CD4-positive, alpha-beta T cell treated with Interleukin-4 for 1 hour (primary cell): ENCODE data around the gene TRPC4.

Experiments used
- DNase-seq, 2 donors: peaks; one replicate each; pipeline ENCODE4 v3.0.0-alpha.2; 2020 to 2022

Gene TRPC4

DNA sequence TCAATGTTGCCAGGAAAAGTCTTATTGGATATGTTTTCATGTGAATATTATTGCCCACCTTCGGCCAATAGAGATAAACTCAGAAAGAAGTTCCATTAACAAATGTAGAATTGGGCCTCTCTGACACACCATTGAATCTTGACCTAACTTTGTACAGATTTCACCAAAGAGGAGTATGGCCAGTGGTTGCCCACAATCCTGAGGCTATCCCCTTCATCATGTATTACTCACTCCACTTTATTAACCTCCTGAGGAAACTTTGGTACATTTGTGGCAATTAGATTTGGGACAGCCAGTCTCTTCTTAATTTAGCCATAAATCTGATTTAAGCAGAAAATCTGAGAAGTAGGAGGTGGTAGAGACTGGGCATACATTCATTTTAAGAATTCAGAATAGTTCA is 217.7 kb downstream of the TRPC4 start:
- DNase-seq, result no peak

DNA sequence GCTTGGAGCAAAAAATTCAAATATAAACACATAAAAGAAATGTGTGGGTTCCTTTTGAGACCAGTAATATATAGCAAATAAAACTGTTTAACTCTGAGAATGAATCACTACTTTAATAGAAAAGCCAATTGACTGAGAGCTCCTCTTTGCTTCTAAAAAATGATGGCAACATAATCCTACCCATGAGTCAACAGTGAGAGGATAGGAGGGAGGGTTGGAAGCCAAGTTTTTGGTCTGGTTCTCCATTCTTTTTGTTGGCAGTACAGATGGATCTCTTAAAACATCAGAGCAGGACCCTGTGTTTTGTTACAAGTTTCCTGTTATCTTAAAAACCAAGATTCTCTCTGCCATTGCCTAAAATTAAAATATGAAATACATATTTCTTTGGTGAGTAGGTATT is 221.0 kb downstream of the TRPC4 start:
- no peak for DNase-seq

DNA sequence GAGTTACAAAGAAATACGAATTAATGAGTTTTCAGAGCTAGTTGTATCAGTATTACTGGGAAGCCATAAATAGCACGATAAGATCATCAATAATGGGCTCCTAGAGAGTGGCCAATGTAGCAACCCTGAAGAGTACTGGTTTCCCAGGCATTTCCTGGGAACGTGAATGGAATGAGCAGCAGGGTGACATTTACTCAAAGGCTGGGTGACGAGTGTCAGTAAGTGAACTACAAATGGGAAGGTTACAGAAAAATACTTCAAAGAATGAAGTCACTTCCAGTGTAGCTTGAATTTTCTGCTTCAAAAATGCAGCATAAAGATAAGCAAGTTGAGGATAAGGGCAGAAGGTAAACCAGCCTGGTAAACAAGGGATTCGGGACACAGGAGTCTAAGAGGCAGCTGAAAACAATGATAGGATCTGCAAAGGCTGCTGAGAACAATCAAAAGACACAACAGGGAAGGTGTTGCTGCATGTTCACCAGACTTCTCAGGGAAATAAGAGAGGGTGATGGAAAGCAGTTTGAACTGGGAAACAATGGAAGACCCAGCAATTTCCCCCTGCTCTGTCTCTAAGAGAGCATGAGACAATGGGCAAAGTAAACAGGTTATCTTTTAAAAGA is 222.4 kb downstream of the TRPC4 start:
- DNase-seq, result no peak

DNA sequence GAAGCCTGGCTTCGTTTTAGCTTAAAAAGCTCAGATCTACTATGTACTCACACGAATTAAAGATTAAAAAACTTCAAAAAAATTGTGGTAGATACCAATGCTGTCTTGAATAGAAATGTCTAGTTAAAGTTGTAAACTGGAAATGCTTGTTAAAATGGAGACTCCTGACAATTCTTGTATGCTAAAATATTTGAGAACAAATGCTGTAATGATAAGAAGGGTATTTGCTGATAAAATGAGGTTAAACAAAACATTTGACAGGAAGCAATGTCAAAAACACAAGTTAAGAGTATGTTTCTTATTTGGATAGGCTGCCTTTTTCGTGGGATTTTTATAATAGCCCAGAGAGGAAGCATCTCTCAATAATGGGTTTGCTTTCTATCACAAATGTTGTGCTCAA is 223.0 kb downstream of the TRPC4 start:
- DNase-seq, result no peak

DNA sequence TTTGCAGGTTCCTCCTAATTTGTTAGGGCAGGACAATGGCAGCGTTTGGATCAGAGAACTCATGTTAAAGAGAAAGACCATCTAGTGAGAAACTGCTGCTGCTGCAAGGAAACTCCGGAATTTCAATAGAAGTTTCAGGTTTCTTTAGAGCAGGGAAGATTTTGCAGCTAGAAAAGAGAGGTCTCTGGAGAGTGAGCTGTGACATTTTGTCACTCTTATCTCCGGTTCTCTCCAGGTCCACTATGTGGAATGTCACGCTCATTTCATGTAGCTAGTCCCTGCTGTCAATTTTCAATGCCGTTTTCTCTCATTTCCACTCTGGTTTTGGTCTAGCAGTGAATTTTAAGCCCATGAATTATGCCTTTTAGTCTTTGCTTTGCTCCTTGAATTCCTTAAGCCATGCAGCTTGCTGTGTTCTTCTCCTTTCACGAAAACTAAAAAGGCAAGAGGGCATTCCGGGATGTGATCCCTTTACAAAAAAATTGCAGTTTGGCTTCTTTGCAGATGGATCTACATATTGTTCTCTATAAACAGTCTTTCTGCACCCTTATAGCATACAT is 224.3 kb downstream of the TRPC4 start:
- DNase-seq, result no peak

DNA sequence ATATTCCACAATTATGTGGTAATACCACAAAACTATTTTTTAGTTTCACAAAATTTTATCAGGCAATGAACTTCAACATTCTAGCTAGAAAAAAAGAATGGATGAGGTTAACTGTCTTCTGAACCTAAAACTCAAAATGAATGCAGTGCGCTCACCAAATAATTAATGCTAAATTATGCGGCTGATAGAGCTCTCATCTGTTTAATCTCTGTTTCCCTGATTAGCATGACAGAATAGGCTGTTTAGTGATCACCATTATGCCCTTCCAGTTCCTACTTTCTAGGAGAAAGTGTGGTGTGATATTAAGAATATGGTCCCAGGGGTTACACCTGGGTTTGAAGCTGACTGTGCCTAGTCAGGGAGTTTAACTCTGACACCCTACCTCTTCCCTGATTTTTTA is 228.2 kb downstream of the TRPC4 start:
- DNase-seq, result no peak

DNA sequence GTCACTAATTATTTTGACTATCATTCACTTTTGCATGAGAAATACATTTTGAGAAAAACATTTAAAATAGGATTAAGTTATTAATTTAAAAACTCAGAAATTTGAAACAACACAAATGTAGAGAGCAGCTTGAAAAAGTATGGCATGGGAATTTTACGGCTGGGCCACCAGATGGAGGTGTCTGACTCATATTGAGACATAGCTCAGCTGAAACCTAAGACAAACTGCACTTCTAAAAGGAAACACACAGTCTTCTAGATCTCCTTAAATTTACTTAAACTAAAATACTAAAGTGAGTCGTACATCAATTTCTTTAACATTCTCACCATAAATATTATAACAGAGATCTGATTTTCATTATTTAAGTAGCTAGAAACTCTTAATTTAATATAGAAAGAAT is 229.1 kb downstream of the TRPC4 start:
- DNase-seq, result no peak

DNA sequence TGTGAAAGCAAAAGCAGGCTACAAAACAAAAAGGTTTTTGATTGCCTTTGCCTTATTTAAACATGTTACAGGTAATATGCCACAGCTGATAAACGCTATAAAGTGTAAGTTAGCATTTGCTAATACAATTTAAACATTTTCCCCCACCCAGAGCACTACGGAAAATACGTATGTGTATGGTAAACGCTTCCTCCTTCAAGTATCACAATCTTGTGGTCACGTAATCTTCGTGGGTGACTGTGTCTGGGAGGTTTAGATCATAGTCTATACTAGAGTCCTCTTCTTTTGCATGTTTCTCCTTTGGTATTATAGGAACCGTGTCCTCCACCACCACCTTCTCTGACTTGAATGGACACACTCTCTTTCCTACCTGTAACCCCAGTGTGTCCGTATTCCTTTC is 232.9 kb downstream of the TRPC4 start:
- DNase-seq, result no peak

DNA sequence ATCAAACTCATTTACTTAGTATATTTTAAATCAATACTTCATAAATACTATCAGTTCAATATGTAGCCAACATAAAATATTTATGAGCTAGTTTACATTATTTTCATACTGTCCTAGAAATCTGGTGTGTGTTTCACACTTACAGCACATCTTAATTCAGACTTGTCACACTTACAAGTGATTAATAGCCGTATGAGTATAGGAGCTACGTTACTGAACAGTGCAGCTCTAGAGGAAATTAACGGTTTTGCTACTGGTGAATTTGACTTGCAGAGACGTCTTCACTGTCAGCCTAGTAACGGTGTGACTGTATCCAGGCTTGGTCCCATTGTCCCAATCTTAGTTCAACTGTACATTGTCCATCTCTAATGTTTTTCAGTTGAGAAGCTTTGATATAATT is 237.3 kb downstream of the TRPC4 start:
- DNase-seq, result no peak

DNA sequence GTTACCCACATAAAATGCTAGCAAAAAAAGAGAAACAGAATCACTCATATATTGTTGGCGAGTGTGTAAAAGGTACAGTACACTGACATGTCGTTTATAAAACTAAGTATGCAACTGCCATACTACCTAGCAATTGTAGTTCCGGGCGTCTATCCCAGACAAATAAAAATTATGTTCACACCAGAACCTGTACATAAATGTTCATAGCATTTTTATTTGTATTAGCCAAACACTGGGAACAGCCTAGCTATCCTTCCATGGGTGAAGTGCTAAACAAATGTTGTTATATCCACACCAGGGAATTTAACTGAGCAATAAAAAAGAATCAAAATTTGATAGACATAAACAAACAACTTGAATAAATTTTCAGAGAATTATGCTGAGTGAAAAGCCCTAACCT is 242.1 kb downstream of the TRPC4 start:
- no peak for DNase-seq

DNA sequence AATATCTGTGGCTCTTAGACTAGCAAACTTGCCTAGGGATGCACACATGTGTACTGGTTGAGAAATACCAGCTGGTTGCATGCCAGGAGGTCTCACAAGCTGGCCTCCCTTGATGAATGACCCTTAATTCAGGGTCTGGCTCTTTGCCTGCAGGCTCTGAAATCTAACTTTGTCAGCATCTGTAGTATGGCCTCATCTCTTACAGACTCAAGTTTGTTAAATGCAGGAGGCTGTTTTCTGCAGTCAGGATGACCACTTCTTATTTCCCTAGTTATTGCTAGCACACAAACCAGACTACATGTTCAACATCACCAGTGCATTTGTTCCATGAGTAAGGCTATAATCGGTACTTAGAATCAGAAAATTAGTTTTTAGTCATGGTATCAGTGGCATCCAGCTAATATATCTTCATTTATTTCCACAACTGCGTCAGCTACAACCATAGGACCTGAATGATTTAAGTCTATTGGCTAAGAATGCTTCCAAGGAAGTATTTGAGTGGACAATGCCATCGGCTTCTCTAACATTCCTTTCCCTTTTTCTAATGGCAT is 247.7 kb downstream of the TRPC4 start:
- no peak for DNase-seq

DNA sequence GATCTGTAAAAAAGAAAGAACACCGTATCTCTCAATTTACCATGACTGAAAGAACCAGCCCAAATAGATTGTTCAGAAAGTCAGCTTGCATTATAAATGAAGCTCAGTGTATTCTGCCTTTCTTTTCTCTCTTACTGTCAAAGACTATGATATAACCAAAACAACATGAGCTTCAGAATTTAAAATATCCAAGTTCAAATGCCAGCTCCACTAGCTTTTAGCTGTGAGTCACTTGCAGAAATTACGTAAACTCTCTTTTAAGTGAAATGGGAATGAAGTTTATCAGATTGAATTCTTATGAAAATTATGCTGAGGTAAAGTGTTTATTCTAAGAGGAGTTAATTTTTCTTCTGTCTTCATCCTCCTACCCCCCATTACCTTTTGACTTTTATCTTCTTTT is 251.0 kb downstream of the TRPC4 start:
- DNase-seq, result no peak

DNA sequence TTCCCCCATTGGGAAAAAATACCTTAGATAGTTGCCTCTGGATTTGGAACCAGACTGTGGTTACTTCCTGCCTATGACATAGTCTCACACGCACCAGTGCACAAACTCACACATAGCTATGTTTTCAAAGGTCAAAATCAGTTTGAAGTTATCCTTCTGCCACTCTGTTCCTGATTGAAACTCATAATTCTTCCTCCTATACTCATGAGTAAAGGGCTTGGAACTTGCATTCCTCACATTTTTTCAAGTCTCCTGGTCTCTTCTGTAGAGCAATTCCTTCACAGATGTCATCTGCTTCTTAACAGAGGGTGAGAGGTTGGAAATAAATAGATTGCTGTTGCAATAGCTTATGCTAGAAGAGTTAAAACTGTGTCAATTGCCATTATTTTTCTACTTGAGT is 252.4 kb downstream of the TRPC4 start:
- DNase-seq, result no peak

DNA sequence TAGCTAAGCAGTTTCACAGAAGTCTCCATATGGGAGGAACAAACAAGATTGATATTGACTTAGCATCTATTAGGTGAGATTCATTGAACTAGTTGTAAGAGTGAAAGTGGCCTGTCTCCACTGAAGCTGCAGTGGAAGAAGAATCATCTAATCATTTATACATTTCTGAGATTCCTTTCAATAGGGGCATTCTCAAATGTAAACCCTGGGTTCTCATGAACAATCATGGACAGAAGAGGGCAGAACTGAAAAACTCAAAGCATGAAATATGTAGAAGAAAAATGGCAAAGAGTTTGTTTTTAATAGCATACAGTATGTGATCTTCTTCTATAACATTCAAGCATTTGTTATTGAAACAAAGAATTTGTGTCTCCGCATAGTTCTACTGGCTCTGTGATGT is 253.4 kb downstream of the TRPC4 start:
- no peak for DNase-seq

DNA sequence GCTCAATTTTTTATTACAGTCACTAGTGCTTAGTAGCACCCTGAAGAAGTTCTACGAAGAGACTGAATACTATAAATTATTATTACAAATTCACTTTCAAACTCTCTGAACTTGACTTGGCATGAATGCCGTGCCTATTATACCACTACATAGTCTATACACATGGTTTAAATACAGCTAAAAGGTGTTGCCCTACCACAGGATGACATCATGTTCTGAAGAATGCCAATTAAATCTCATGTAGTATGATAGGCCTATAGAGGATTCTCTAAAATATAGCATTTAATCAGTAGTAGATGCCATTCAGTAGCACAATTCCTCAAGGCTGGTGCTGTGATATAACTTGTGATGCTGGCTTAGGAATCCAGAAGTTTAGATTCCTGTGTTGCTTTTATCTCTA is 254.3 kb downstream of the TRPC4 start:
- no peak for DNase-seq

DNA sequence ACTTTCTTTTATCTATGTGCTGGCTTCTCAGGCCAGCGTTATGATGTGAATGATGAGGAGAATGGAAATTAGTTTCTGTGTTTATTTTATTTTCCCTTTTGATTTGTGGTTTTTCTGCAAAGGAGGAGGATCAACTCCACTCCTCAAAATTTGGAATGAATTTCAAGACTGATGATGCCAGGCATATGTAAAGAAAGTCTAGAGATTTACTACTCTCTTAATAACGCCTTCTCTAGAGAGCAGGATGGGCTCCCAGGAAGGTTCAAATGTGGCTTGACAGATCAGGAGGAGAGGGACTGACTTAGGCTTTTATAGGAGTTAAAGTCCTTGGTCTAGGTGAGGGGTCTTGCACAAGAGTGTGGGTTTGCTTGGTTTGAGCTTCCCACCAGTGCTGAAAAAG is 255.9 kb downstream of the TRPC4 start:
- DNase-seq, result no peak

DNA sequence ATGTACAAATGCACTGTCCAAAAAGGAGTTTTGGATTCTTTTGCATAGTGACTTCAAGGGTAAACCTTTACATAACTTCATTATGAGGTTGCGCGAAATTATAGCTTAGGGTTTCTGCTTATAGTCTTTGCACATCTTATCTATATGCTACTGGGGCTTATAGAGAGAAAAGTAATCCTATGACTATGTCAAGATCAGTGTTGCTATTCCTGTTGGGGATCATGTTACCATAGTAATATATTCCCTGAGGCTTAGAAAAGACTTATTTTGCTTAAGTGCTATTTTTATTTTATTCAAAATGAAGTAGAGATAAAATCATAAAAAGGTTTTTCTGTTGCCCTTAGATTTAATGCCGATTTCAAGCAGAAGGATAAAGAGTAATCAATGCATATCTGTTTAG is 256.3 kb downstream of the TRPC4 start:
- DNase-seq, result no peak

DNA sequence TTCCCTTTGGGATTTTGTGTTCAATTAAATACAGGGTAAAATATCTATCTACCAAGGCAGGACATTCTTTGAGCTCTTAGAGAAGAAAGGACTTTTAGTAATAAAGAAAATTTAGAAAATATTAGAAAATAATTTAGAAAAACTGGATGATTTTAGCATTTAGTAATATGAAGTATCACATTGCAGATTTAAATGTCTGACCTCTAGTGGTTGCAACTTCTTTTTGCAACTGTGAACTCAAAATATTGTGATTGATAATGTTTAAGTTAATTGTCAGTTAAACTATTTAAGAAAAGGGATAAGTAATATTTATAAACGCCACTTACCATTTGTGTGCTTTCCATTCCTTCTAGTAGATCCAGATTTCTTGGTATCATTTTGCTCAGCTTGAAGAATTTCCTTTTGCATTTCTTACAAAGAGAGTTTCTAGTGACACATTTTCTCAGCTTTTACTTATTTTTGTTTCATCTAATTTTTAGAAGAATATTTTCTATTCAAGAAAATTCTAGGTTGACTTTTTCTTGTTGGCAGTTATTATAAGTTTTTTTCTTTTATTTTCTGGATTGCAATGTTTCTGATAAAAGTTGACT is 260.7 kb downstream of the TRPC4 start:
- DNase-seq, result no peak

DNA sequence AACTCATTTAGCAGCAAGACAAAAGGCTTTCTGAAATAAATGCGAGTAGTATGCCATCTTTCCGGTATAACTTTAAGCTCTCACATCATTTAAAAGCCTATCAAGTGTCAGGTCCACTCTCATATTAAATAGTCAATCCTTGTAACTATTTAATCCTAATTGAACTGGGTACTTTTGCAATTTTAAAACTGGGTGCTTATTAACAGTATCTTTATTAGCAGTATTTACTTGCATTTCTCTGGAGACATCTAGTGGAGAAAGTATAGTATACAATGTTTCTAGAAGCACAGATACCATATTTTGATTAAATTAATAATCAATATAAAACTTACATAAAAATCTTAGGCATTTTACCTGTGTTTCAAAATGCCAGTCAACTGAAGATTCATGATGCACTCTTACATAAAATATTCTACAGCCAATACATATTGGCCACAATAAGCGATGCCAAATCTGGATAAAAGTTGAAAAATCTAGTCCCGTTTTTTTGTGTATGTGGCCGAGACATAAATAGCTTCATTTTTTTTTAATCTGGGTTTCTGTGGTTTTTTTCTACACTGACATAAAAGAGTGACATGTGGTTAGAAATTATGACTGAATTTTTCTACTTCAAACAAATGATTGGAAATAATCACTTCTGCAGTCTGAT is 266.7 kb downstream of the TRPC4 start:
- DNase-seq, result no peak

DNA sequence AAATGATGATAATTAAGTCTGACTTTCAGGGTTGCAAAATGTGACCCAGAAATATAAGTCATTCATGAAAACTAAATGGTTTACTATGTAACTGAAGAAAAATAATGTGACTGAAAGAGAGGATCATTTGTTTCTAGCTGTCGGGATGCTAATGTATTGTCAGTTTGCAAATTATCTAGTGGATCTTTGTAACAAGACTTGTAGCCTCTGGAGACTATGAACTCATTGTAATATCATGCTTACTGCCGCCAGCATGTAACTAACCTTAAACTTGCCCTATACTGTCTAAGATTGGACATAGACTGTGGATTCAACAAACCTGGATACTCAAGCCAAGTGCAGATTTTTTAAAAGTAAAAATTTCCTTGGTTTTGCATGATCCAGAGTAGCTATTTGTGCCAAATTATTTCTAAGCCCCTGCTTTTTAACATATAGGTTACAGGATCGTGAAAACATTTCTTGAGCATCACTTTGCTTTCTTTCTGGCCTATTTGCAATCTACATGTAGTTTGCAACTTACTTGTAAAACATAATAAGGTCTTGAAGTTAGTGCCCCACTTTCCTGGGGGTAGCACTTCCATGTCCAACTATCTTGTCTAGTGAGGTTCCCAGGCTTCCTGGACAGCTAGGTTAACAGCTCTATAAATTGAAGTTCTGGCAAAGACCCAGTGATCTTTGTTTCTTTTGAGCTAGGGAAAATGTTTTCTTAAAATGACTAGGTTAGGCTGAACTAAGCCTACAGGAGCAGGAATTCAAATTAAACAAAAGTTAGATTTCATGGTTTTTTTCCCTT is 267.7 kb downstream of the TRPC4 start:
- no peak for DNase-seq

DNA sequence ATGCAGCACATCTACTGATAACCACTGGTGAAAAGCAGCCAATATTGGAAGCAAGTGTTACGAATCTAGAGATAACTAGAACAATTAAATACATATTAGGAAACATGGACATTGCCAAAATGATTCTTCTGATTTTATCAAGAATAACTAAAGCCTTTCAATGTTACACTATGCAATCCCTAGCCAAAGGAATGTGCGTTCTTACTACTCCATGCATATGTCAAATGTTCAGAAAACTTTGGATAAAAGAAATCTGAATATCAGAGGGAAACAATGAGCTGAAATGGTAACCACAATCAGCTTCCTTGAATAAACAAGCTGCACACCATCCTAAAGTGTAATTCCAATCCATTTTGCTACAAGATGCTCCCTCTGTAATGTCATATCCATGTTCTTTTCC is 270.1 kb downstream of the TRPC4 start:
- DNase-seq, result no peak

DNA sequence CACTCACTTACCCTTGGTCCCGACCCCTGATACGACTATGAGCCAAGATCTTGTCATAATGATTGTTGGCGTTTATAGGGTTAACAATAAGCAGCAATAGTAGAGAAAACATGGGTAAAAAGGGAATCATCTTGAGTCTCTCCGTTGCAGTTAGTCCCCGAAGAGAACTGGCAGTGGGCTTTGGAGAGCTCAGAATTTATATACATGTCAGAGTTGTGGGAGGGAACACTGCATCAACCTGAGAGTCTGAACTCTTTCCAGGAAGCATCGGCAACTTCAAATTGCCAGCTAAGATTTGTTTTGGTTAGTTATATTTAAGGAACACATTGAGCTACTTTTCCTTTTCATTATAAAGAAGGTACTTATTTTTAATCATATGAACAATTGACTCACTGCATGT is 271.0 kb downstream of the TRPC4 start, which contains the start of gene POSTN:
Gene POSTN, minus strand, starts transcription at position 172 of the 400 bp plus-strand sequence. Its CDS starts 42 bp downstream, at position 130.
- no peak for DNase-seq

DNA sequence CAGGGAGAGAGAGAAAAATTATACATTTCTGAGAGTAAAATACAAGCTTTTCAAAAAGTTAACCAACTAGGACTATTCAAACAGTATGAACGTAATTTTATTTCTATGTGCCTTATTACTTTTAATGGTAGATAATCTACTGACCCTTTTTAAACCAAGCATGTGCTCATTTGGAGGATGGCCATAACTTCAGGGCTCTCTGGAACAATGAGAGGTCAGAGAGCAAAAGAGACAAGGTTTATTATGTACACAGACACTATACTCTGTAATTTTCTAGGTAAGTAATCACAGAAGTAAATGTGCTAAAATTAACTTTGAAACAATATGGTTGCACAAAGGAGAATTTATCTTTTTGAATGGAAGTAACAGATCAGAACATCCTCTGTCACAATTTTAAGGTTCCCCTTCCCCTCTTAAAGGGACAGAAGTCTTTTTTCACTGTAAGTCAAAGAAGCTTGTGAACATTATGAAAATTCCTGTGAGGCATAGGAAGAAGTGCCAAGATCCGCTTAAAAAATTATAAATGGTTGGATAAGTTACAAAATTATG is 272.0 kb downstream of the TRPC4 start:
- DNase-seq, result no peak
